ENCODE measurements around the gene CNTNAP2. TPM values are rescaled to one million over a fixed set of nuclear protein-coding genes. Genes with fewer than 3 reads are reported as not detected.

CNTNAP2 gene
- total RNA-seq, 1 donor from 2014 or later = 0.49 TPM

DNA sequence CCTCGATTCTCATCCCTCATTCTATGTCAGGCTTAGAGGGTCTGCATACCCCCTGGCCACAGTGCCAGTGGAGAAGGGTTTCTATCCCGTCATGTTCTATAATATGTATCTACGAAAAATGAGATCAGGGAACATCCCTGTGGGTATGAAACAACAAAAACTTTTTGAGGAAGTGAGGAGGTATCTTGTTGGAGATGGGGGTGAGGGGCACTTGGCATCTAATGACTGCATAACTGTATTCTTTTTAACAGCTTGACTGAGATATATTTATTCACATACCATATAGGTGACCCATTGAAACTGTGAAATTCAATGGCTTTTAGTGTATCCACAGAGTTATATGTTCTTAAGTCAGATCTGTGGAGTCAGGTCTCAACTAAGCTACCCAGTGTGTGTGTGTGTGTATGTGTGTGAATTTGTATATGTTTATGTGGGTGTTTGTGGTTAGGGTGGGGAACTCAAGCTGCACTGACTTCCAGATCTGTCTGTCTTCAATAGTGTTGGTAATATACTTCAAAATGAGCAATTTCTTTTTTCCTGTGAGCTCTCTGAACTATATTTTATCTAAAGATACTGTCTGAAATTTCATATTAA, 528.9 kb downstream of the CNTNAP2 start:
- intact Hi-C loops (cut with DNase I) = no loop called here
- DNase-seq (ENCODE audit: low spot score) (no peak), ATAC-seq (no peak)

DNA sequence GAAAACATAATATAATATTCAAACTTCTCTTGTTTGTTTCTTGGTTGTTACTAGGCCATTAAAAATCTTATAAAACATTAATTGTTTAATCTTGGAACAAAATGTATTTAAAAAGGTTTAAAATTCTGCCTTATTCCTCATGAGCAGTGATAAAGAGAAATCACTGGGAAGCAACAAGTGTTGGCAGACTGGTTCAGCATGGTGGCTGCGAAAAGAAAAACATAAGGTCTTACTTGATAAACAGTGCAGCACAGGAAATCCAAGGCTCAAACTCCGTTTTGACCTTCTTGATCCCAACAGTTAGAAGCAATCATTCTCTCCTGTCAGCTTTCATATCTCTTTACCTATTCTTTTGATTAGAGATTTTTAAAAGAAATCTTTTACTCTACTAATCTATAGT, 530.8 kb downstream of the CNTNAP2 start:
- DNase-seq (ENCODE audit: low spot score) (no peak), ATAC-seq (no peak)
- intact Hi-C loops (cut with DNase I) = no loop called here

DNA sequence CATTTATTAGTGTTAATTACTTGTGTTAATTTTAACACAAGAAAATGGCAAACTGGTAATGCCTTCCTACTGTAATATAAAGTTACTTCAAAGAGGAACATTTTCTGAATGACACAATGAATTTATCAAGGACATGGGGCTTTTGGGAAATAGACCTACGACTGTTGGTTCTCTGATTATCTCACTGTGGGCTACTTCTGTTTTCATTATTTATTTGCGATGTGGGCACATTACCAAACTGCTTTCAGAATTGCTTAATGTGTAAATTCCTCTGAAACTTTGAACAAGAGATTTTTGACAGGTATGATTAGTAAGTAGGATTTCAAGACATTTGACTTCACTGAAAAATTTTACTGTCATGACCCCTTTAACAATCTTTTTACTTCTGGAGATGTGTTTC, 535.6 kb downstream of the CNTNAP2 start:
- intact Hi-C loops (cut with DNase I) = no loop called here
- ATAC-seq (no peak), DNase-seq (ENCODE audit: low spot score) (no peak)

DNA sequence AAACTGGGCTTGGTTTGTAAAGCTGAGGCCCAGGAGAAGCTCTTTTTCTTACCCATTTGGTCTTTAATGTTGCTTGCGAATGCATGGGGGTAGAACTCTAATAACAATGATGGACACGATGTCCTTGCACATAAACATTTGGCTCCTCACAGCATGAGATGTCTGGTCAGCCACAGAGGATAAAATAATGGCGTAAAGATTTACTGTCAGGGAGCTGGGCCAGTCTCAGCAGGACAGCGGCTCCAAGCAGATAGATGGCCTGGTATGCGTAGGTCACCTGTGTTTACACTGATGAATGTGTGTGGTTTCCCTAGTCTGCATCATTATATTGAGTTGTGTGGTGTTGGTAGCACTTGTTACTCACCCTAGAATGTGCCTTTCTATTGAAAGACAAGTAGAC, 537.4 kb downstream of the CNTNAP2 start:
- intact Hi-C loops (cut with DNase I) = no loop called here
- no peak for DNase-seq (ENCODE audit: low spot score)
- no peak for ATAC-seq

DNA sequence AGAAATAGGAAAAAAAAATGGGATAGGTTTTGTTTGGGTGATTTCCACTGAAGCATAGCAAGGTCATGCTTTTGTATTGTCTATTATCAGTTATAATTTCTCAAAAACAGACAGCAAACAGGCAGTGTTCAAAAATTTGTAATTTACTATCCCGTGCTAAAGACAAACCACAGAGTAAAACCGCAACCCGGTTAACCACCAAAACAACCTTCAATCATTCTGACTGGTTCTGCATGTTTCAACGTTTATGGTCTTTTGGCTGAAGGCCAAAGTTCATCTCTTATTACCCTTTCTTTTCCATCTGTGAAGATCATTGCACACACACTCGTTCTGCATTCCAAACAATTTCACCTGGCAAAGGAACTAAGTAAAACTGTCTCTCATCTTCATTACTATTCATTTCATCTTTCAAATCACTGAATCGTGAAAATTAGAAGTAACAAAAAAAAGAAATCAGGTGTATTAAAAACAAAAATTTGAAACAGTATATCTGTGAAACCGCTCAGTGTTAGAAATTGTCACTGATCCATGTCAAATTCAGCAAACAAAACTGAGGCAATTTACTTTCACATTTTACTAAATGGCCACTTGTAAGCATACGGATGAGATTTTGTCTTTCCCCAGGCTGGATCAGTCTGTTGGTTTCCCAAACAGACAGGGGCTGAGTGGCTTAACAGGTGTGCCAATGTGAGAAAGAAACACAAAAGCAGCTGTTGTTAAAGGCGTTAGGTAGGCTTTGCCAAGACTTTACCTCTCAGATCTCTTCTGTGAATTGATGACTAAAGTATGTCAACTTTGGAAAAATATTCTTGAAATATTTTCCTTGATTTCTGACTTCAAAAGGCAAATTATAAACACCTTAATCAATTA, 539.6 kb downstream of the CNTNAP2 start:
- DNase-seq (ENCODE audit: low spot score) (no peak), ATAC-seq (no peak)
- intact Hi-C loops (cut with DNase I) = no loop called here

DNA sequence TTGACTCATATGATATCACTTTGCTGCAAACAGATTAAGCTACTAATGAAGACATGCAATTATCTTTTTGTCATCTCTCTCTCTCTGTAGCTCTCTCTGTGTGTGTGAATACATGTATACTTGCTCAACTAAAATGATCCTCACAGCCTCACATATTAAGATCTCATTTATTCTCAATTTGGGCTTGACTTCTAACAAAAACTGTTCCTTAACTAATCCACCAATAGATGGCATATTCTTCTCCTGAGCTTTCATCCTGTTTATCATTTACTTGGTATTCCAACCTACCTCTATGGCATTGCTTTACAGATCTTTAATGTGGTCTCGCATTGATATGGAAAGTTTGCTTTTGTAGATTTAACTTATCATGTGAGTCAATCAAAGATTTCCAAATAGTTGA, 540.4 kb downstream of the CNTNAP2 start:
- ATAC-seq (no peak), DNase-seq (ENCODE audit: low spot score) (no peak)
- intact Hi-C loops (cut with DNase I) = no loop called here

DNA sequence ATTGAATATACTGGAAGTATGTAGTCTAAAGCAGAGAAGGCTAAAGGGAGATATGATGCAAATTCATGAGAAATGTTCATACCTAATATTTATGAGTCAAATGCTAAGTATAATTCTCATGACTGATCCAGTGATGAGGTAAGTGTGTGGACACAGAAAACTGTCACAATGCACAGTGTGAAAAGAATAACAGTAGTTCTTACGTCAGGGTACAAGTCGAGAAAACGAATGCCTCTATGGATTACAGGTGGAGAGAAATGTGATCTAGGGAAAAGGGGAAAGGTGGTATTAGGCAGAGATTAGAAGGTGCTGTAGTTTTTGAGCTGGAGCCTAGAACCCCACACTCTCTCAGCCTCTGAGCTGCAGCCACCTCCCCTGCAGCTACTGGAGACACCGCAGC, 542.0 kb downstream of the CNTNAP2 start:
- DNase-seq (ENCODE audit: low spot score) (no peak), ATAC-seq (no peak)
- intact Hi-C loops (cut with DNase I) = no loop called here

DNA sequence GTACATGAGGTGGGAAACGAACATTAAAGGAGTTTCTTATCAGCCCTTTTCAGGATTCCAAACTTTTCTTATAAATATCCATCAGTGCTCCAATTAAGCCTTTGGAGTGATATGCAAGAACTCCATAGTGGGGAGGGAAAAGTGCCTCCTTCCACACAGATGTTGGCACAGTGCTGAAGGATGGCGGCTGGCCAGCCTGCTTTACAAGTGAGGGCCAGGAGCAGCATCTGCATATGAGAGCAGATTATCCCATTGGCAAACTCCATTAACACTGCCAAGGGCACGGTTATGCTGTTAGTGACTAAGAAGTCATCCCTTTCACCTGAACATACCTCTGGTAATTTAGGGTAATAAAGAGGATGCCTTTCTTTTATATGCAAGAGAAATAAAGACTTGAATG, 543.1 kb downstream of the CNTNAP2 start:
- ATAC-seq (no peak), DNase-seq (ENCODE audit: low spot score) (no peak)
- intact Hi-C loops (cut with DNase I) = no loop called here

DNA sequence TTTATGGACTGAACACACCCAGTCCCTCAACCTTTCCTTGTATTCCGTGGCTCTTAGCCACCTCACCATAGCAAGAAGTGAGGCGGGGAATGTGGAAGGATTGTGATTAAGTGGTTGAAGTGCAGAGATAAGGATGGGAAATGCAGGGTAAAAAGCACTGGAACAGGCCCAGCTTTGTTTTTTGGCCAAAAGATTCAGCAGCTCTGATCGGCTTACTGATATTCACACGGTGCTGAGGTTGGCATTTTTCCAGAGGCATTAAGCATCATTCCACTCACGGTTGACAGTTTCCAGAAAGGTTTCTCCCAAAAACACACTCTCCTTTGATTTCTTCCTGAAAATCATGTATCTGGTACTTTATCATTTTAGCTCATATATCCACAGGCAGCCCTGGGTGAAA, 544.2 kb downstream of the CNTNAP2 start:
- no peak for ATAC-seq
- intact Hi-C loops (cut with DNase I) = no loop called here
- DNase-seq (ENCODE audit: low spot score) = no peak

DNA sequence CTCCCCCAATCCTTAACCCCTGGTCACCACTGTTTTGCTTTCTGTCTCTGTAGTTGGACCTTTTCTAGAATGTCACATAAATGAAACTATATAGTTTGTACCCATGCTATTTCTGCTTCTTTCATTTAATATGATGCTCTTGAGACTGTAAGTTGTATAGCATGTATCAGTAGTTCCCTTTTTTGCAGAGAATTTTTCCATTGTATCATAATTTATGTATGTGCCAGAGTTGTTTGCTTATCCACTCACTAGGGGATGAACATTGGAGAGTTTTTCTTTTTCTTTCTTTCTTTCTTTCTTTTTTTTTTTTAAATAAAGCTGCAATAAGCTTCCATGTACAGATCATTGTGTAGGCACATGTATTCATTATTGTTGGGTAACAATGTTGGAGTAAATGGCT, 544.8 kb downstream of the CNTNAP2 start:
- intact Hi-C loops (cut with DNase I) = no loop called here
- ATAC-seq (no peak), DNase-seq (ENCODE audit: low spot score) (no peak)

DNA sequence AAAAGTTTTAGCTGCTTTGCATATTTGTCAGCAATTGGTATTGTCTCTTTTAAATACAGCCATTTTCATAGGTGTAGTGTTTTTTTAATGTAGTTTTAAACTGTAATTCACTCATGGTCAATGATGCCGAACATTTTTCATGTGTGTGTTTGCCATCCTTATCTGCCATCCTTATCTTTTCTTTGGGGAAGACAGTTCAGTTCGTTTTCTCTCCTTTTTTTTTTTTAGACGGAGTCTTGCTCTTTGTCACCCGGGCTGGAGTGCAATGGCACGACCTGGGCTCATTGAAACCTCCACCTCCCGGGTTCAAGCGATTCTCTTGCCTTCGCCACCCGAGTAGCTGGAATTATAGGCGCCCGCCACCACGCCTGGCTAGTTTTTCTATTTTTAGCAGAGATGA, 545.3 kb downstream of the CNTNAP2 start:
- no peak for DNase-seq (ENCODE audit: low spot score)
- intact Hi-C loops (cut with DNase I) = no loop called here

DNA sequence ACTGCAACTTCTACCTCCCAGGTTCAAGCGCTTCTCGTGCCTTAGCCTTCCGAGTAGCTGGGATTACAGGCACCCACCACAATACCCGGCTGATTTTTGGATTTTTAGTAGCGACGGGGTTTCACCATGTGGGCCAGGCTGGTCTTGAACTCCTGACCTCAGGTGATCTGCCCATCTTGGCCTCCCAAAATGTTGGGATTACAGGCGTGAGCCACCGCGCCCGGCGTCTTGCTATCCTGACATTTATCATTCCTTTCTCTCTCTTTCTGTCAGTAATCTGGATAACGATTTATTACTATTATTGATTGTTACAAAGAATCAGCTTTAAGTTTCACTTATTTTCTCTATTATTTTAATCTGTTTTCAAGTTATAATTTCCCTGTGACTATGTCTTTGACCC, 548.4 kb downstream of the CNTNAP2 start:
- DNase-seq (ENCODE audit: low spot score) = no peak
- no peak for ATAC-seq
- intact Hi-C loops (cut with DNase I) = no loop called here

More for the DNA sequence above, 545.3 kb downstream of the CNTNAP2 start:
- no peak for ATAC-seq

DNA sequence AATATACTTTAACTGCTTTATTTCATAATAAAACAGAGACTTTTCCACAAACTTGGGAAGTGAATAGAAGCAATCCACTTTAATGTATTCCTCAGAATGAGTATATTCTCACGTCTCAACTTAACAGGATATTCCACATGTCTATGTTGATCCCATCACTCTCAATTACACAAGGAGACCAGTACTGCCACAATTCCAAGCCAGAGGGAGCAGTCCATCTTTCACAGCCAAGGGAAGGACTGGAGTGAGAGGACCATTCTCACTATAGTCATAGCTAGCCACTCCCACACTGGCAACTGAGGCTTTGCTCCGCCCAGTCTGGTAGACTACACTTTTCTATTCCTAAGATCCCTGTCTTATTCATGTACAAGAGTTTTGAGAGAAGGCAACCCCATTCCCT, 553.9 kb downstream of the CNTNAP2 start:
- ATAC-seq (no peak), DNase-seq (ENCODE audit: low spot score) (no peak)
- intact Hi-C loops (cut with DNase I) = no loop called here

DNA sequence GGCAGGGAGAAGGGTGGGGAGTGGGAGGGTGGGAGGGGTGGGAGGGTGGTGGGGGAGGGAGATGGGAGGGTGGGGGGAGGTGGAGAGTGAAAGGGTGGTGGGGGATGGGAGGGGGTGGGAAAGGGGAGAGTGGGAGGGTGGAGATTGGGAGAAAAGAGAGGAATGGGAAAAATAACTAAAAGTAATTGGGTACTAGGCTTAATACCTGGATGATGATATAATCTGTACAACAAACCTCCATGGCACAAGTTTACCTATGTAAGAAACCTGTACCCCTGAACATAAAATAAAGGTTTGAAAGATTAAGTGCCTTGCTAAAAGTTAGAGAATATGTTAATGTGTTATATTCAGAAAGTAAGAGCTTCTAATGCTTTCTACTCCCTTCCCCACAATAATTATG, 564.9 kb downstream of the CNTNAP2 start:
- intact Hi-C loops (cut with DNase I) = no loop called here
- DNase-seq (ENCODE audit: low spot score) (no peak), ATAC-seq (no peak)

DNA sequence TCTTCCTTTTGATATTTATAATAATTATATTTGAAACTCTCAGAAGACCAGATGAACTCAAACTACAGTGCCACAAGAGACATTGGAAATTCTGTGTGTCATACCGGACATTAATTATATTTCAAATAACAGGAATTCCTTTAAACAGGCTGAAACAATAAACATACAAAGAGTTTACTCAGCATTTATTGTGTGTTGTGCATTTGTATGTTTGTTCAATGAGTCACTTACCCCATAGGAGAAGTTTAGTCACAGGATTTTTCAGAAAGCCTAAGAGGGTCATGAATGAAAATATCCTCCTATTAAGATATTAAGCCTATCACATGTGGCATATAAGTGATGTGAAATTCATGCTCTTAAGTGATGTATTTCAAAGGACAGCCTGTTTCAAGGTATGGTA, 566.8 kb downstream of the CNTNAP2 start:
- DNase-seq (ENCODE audit: low spot score) (no peak), ATAC-seq (no peak)
- intact Hi-C loops (cut with DNase I) = no loop called here

DNA sequence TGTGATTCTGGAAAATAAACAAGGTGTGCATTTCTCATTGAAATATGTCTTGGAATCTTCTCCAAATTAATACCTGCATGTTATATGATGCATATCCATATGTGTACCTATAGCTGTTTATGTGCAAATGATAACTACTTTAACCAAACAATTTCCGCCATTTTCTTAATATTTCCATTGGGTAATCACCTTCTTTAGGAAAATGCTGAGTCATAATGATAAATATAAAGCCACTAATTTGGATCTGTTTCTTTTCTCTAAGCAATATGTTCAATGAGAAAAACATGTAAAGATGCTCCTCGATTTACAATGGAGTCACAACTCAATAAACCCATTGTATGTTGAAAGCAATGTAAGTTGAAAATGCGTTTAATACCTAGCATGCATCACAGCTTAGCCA, 574.4 kb downstream of the CNTNAP2 start:
- no peak for DNase-seq (ENCODE audit: low spot score)
- intact Hi-C loops (cut with DNase I) = no loop called here

DNA sequence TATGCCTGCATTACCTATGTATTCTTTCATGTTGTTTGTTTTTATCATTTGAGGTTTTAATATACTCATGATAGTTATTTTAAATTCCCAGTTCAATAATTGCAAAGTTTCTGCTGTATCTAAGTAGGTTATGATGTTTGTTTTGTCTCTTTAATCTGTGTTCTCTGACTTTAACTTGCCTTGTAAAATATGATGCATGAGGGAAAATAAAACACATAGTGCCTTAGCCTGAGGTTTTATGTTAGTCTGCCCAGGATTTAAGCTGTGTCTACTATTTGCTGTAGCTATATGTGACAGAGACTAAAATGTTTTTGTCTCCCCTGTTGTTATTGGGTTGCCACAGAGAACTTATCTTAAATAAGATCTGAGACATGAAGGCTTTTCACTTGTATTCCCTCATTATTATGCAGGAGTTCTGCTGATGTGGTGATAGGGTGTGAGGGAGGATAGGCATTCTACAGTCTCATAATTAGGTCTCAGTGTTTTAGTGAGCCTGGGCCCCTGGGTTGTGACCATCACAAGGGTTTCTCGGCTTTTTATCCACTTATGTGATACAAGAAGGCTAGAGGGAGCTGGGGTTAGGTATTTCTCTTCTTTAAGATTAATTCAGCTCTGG, 582.5 kb downstream of the CNTNAP2 start:
- DNase-seq (ENCODE audit: low spot score) (no peak), ATAC-seq (no peak)
- intact Hi-C loops (cut with DNase I) = no loop called here

More for the DNA sequence above, 574.4 kb downstream of the CNTNAP2 start:
- no peak for ATAC-seq

DNA sequence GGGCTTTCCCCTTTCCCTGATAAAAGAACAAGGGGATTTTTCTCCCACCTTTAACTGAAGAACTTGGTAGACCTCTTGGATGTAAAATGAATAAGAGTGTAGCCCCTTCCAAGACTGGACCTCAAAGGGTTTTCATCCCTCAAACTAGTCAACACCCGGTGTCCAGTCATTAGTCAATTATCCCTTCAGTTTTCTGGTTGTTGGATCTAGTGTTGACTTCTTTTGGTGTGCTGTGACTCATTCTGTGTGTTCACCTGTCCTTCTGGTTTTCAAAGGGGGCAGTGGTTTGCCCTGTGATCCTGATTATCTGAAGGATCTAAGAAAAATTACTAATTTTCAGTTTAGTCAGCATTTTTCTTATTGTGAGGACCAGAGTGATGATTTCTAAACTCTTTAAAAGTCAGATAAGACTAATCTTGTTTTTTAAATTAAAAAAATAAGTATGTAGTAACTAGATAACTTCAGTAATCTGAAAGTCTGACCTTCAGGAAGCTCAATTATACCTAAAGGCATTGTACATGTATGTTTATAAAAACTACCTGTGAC, 583.5 kb downstream of the CNTNAP2 start:
- no peak for DNase-seq (ENCODE audit: low spot score)
- no peak for ATAC-seq
- intact Hi-C loops (cut with DNase I) = no loop called here

DNA sequence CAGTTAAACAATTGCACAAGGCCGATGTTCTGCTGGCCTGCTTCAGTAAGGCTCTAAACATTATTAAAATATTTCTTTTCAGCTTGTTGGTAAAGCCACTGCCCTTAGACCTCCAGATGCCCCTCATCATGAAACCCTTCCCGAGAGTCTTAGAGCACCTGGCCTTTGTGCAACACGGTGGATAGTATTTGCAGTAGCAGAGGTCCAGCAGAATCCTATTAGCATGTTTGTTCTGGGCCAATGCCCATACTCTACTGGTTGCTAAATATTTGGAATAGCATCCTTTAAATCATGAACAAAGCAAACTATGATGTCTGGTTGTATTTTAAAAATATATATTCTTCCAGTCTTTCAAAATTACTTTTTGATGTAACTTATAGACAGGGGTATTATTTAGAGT, 584.6 kb downstream of the CNTNAP2 start:
- no peak for DNase-seq (ENCODE audit: low spot score)
- ATAC-seq = peak; percentile 70
- intact Hi-C loops (cut with DNase I) = no loop called here

DNA sequence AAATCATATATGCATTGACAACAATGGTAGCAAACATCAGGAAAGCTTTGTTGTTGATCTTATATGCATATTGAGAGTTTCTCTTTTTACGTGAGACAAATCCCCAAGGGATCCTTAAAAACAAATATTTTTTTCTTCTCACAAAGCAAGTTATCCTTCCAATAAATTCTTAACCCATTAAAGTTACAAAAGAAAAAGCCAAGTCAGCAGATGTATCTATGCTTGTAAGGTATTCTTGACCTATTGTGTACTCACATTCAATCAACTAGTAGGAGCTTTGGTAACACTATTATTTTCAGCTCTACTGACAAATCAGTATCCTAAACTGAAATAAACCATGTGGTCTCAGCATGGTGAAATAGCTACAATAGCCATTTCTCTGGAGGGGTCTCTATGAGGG, 586.3 kb downstream of the CNTNAP2 start:
- DNase-seq (ENCODE audit: low spot score) (no peak), ATAC-seq (no peak)
- intact Hi-C loops (cut with DNase I) = no loop called here

Data from sciatic nerve (tissue), 2 donors.